CD4-positive, alpha-beta T cell (primary cell): ENCODE results near the gene HOXA9. TPM values are rescaled to one million over a fixed set of nuclear protein-coding genes. Genes with fewer than 3 reads are reported as not detected.

ENCODE experiments used
- ATAC-seq: fragments of 200-7000 bp; cut with Tn5 transposase; one replicate; pipeline ENCODE4 v1.10.0; 2022; ENCODE audit warnings: mild to moderate bottlenecking; ENCODE audit not compliant: poor library complexity
- CTCF ChIA-PET: fragments of 350-600 bp; sonication (Branson Sonifier 250); formaldehyde crosslinking; loops from one replicate; lab custom pipeline; 2021; ENCODE audit warnings: antibody characterized with exemption, inconsistent platforms; lab: Charles Lee
- POLR2A ChIA-PET: fragments of 350-600 bp; sonication (Branson Sonifier 250); formaldehyde crosslinking; loops from one replicate; lab custom pipeline; 2021; ENCODE audit warnings: antibody characterized with exemption, inconsistent platforms; lab: Charles Lee
- DNase-seq, 14 experiments: peaks; one replicate each; pipeline ENCODE4 v3.0.0-alpha.2; 2013 to 2020; ENCODE audit warnings: mixed read lengths in 2 of 14
- H3K27ac ChIP-seq, 2 donors: one replicate each; pipeline versions ENCODE4 v1.5.1 to v1.7.0; 2013; ENCODE audit warnings: low read length in 2 of 2, low read depth in 1 of 2, mild to moderate bottlenecking in 1 of 2
- H3K27me3 ChIP-seq, 2 experiments: 1 replicate in 1 of 2; 2 replicates in 1 of 2; pipeline versions ENCODE4 v1.6.1 to v1.7.0; 2013; ENCODE audit warnings: low read length in 2 of 2, control low read depth in 1 of 2, mild to moderate bottlenecking in 1 of 2, moderate library complexity in 1 of 2; ENCODE audit not compliant: insufficient read depth in 2 of 2, control insufficient read depth in 1 of 2
- H3K36me3 ChIP-seq: one replicate; pipeline ENCODE4 v1.6.1; 2013; ENCODE audit warnings: low read length, control low read depth; ENCODE audit not compliant: insufficient read depth
- H3K4me1 ChIP-seq: one replicate; pipeline ENCODE4 v1.6.1; 2013; ENCODE audit warnings: low read length, control low read depth; ENCODE audit not compliant: insufficient read depth
- H3K4me3 ChIP-seq: one replicate; pipeline ENCODE4 v1.5.1; 2013; ENCODE audit warnings: mild to moderate bottlenecking, low read length, moderate library complexity
- H3K9me3 ChIP-seq, 2 experiments: 1 replicate in 1 of 2; 2 replicates in 1 of 2; pipeline versions ENCODE4 v1.6.1 to v1.7.0; 2013; ENCODE audit warnings: low read length in 2 of 2, mild to moderate bottlenecking in 2 of 2, control low read depth in 1 of 2, moderate library complexity in 1 of 2; ENCODE audit not compliant: control insufficient read depth in 1 of 2, insufficient read depth in 1 of 2
- H3K27ac Mint-ChIP-seq: one replicate; pipeline ENCODE4 v1.8.0; 2020; ENCODE audit warnings: mixed read lengths
- H3K27me3 Mint-ChIP-seq: one replicate; pipeline ENCODE4 v1.8.0; 2021; ENCODE audit warnings: mixed read lengths
- H3K36me3 Mint-ChIP-seq: one replicate; pipeline ENCODE4 v1.8.0; 2021; ENCODE audit warnings: low read depth, mixed read lengths
- H3K4me1 Mint-ChIP-seq: one replicate; pipeline ENCODE4 v1.8.0; 2021; ENCODE audit warnings: low read depth, mixed read lengths
- H3K4me3 Mint-ChIP-seq: one replicate; pipeline ENCODE4 v1.8.0; 2020; ENCODE audit warnings: mild to moderate bottlenecking, mixed read lengths
- H3K9me3 Mint-ChIP-seq: one replicate; pipeline ENCODE4 v1.8.0; 2020; ENCODE audit warnings: mixed read lengths
- CTCF ChIP-seq: fragments of 200-600 bp; IDR thresholded peaks from one replicate; pipeline ENCODE4 v1.8.0; 2022; ENCODE audit warnings: antibody characterized with exemption, mild to moderate bottlenecking
- intact Hi-C, 2 experiments: fragments of 100-400 bp; cut with DNase I in 1 of 2; cut with micrococcal nuclease in 1 of 2; formaldehyde crosslinking; loops; one replicate each; pipeline versions ENCODE4 v1.15.1 to v1.9.0; 2023 to 2025; cut with DNase I, micrococcal nuclease
- total RNA-seq, 174 experiments: library from RNA in 2 of 174; stranded (reverse) in 2 of 174; gene quantifications; one replicate each; pipeline ENCODE4 v1.2.3 and lab custom pipeline; 2021 to 2026

Gene HOXA9
- total RNA-seq, 2 experiments from 2014 or later: not detected

GRCh38 chr7:27117887-27118491 is 47.3 kb downstream of the HOXA9 start:
- H3K36me3 Mint-ChIP-seq: no peaks in the 10 kb centered on the region
- no peak overlapping the region for H3K4me3 Mint-ChIP-seq
- H3K27ac Mint-ChIP-seq: no peak overlapping the region
- POLR2A ChIA-PET: no interaction called here
- H3K4me1 ChIP-seq: no peaks in the 10 kb centered on the region
- no peak overlapping the region for H3K4me3 ChIP-seq
- H3K27me3 ChIP-seq: peaks cover 0 to 5% of the 10 kb centered on the region in 2 experiments
- no peaks in the 10 kb centered on the region for H3K36me3 ChIP-seq
- H3K27ac ChIP-seq: no peak overlapping the region
- no peaks in the 10 kb centered on the region for H3K9me3 Mint-ChIP-seq
- intact Hi-C loops: no loop called here
- peaks cover 0 to 8% of the 10 kb centered on the region in 2 experiments for H3K9me3 ChIP-seq
- CTCF ChIA-PET: no interaction called here
- peaks cover 27% of the 10 kb centered on the region for H3K27me3 Mint-ChIP-seq
- no peak for ATAC-seq
- no peaks in the 10 kb centered on the region for H3K4me1 Mint-ChIP-seq
- TF ChIP-seq CTCF: no peak
- no peak for DNase-seq

- intact Hi-C loops: no loop called here
- peaks cover 27% of the 10 kb centered on the region for H3K27me3 Mint-ChIP-seq
- ATAC-seq: no peak
- no peak for TF ChIP-seq CTCF
- peaks cover 0 to 5% of the 10 kb centered on the region in 2 experiments for H3K27me3 ChIP-seq
- ChIA-PET POLR2A (no interaction called here), CTCF (no interaction called here)
- no peaks in the 10 kb centered on the region for H3K36me3 ChIP-seq
- DNase-seq: no peak
- H3K36me3 Mint-ChIP-seq: no peaks in the 10 kb centered on the region
- H3K9me3 ChIP-seq: peaks cover 0 to 8% of the 10 kb centered on the region in 2 experiments
- no peak overlapping the region for H3K27ac ChIP-seq
- H3K27ac Mint-ChIP-seq: no peak overlapping the region
- no peak overlapping the region for H3K4me3 ChIP-seq
- no peak overlapping the region for H3K4me3 Mint-ChIP-seq
- no peaks in the 10 kb centered on the region for H3K4me1 ChIP-seq
- H3K9me3 Mint-ChIP-seq: no peaks in the 10 kb centered on the region
- H3K4me1 Mint-ChIP-seq: no peaks in the 10 kb centered on the region
Measured at GRCh38 chr7:27116962-27117886, 48.1 kb downstream of the HOXA9 start.

GRCh38 chr7:27116031-27116961 is 49.0 kb downstream of the HOXA9 start:
- H3K4me1 ChIP-seq: no peaks in the 10 kb centered on the region
- H3K9me3 ChIP-seq: peaks cover 0 to 8% of the 10 kb centered on the region in 2 experiments
- no peaks in the 10 kb centered on the region for H3K36me3 ChIP-seq
- DNase-seq (no peak), ATAC-seq (no peak)
- Mint-ChIP-seq H3K9me3 (no peaks in the 10 kb centered on the region), H3K27me3 (peaks cover 36% of the 10 kb centered on the region), H3K4me3 (no peak overlapping the region), H3K27ac (no peak overlapping the region), H3K36me3 (no peaks in the 10 kb centered on the region), H3K4me1 (no peaks in the 10 kb centered on the region)
- no peak for TF ChIP-seq CTCF
- intact Hi-C loops: no loop called here
- POLR2A ChIA-PET: no interaction called here
- peaks cover 2 to 5% of the 10 kb centered on the region in 2 experiments for H3K27me3 ChIP-seq
- no peak overlapping the region for H3K4me3 ChIP-seq
- H3K27ac ChIP-seq: no peak overlapping the region
- CTCF ChIA-PET: no interaction called here
